ENCODE data around the gene RBFOX1. TPM values are rescaled to one million over a fixed set of nuclear protein-coding genes. Genes with fewer than 3 reads are reported as not detected.

Gene RBFOX1
- total and polyA plus RNA-seq, 10 of the 15 experiments (the other 5 are each of a cell fraction or from before 2014, with no cell fraction given): 0.87 TPM; not detected in 9

- Histone ChIP-seq H3K4me3 (no peak overlapping the region), H3K79me2 (ENCODE audit: control insufficient read depth, insufficient read depth, low read length) (no peaks in the 10 kb centered on the region), H3K4me1 (ENCODE audit: control insufficient read depth, insufficient read depth, low read length) (no peaks in the 10 kb centered on the region), H3K27ac (ENCODE audit: control insufficient read depth, insufficient read depth) (no peak overlapping the region), H3K9ac (ENCODE audit: control insufficient read depth, insufficient read depth, low read length) (no peak overlapping the region), H2AFZ (ENCODE audit: control insufficient read depth, low read depth, low read length) (no peak overlapping the region), H4K20me1 (ENCODE audit: control insufficient read depth, insufficient read depth) (no peaks in the 10 kb centered on the region), H3K4me2 (ENCODE audit: control insufficient read depth, insufficient read depth) (no peak overlapping the region), H3K9me3 (replicated peaks; ENCODE audit: control insufficient read depth, insufficient read depth, low read length) (no peaks in the 10 kb centered on the region; the same call in 2 of the 3 replicates), H3K27me3 (replicated peaks in 1 of 2; ENCODE audit: control insufficient read depth in 2 of 2, insufficient read depth in 2 of 2, low read length in 1 of 2) (no peaks in the 10 kb centered on the region), H3K36me3 (ENCODE audit: control insufficient read depth in 2 of 2, insufficient read depth in 2 of 2, low read length in 1 of 2) (no peaks in the 10 kb centered on the region)
- ATAC-seq: no peak
- ChIA-PET RAD21 (ENCODE audit: unreplicated experiment) (no interaction called here), POLR2A (no interaction called here), CTCF (no interaction called here), SMC1A (ENCODE audit: uncharacterized antibody, unreplicated experiment) (no interaction called here)
- no peak for FAIRE-seq
- BruUV-seq (replicated peaks): no TSS peak
- in situ Hi-C loops (cut with MboI): no loop called here
- intact Hi-C loops (cut with micrococcal nuclease; ENCODE audit: unreplicated experiment): no loop called here
- DNase-seq (ENCODE audit: low read depth, low spot score): no peak
- WGBS (ENCODE audit: insufficient coverage, insufficient replicate concordance, low lambda C conversion rate, missing lambda C conversion rate): 48% methylated on average over 5 of the region's 5 CpGs
- TF ChIP-seq, protein P1, sequence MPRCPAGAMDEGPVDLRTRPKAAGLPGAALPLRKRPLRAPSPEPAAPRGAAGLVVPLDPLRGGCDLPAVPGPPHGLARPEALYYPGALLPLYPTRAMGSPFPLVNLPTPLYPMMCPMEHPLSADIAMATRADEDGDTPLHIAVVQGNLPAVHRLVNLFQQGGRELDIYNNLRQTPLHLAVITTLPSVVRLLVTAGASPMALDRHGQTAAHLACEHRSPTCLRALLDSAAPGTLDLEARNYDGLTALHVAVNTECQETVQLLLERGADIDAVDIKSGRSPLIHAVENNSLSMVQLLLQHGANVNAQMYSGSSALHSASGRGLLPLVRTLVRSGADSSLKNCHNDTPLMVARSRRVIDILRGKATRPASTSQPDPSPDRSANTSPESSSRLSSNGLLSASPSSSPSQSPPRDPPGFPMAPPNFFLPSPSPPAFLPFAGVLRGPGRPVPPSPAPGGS (IDR thresholded peaks at IDR 0.05; ENCODE audit: borderline replicate concordance, insufficient read depth, low read depth, low read length, poor library complexity, severe bottlenecking): no peak
- TF ChIP-seq BCLAF1 (IDR thresholded peaks at IDR 0.05) (no peak), TBL1XR1 (IDR thresholded peaks at IDR 0.05; ENCODE audit: low read depth, low read length) (no peak), CEBPB (IDR thresholded peaks at IDR 0.05; ENCODE audit: borderline replicate concordance in 1 of 2, low read depth in 2 of 2, low read length in 2 of 2) (no peak), JUNB (IDR thresholded peaks at IDR 0.05) (no peak), SRF (IDR thresholded peaks at IDR 0.05; ENCODE audit: low read depth in 2 of 2, low read length in 2 of 2) (no peak), TARDBP (IDR thresholded peaks at IDR 0.05; ENCODE audit: borderline replicate concordance) (no peak), BACH1 (IDR thresholded peaks at IDR 0.05; ENCODE audit: borderline replicate concordance) (no peak)
- TF ChIP-seq, protein P2, sequence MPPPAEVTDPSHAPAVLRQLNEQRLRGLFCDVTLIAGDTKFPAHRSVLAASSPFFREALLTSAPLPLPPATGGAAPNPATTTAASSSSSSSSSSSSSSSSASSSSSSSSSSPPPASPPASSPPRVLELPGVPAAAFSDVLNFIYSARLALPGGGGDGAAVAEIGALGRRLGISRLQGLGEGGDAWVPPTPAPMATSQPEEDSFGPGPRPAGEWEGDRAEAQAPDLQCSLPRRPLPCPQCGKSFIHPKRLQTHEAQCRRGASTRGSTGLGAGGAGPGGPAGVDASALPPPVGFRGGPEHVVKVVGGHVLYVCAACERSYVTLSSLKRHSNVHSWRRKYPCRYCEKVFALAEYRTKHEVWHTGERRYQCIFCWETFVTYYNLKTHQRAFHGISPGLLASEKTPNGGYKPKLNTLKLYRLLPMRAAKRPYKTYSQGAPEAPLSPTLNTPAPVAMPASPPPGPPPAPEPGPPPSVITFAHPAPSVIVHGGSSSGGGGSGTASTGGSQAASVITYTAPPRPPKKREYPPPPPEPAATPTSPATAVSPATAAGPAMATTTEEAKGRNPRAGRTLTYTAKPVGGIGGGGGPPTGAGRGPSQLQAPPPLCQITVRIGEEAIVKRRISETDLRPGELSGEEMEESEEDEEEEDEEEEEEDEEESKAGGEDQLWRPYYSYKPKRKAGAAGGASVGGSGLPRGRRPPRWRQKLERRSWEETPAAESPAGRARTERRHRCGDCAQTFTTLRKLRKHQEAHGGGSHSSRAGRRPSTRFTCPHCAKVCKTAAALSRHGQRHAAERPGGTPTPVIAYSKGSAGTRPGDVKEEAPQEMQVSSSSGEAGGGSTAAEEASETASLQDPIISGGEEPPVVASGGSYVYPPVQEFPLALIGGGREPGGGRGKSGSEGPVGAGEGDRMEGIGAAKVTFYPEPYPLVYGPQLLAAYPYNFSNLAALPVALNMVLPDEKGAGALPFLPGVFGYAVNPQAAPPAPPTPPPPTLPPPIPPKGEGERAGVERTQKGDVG (CRISPR knock-in tag; IDR thresholded peaks at IDR 0.05): no peak
- TF ChIP-seq, protein P3, sequence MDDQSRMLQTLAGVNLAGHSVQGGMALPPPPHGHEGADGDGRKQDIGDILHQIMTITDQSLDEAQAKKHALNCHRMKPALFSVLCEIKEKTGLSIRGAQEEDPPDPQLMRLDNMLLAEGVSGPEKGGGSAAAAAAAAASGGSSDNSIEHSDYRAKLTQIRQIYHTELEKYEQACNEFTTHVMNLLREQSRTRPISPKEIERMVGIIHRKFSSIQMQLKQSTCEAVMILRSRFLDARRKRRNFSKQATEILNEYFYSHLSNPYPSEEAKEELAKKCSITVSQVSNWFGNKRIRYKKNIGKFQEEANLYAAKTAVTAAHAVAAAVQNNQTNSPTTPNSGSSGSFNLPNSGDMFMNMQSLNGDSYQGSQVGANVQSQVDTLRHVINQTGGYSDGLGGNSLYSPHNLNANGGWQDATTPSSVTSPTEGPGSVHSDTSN (IDR thresholded peaks at IDR 0.05; ENCODE audit: insufficient replicate concordance, low read depth, low read length): no peak
- TF ChIP-seq, protein P4, sequence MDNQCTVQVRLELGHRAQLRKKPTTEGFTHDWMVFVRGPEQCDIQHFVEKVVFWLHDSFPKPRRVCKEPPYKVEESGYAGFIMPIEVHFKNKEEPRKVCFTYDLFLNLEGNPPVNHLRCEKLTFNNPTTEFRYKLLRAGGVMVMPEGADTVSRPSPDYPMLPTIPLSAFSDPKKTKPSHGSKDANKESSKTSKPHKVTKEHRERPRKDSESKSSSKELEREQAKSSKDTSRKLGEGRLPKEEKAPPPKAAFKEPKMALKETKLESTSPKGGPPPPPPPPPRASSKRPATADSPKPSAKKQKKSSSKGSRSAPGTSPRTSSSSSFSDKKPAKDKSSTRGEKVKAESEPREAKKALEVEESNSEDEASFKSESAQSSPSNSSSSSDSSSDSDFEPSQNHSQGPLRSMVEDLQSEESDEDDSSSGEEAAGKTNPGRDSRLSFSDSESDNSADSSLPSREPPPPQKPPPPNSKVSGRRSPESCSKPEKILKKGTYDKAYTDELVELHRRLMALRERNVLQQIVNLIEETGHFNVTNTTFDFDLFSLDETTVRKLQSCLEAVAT (IDR thresholded peaks at IDR 0.05): no peak
Measured at GRCh38 chr16:7391694-7392093, 59.0 kb downstream of the RBFOX1 start.

All from GM12878 (cell line).